ENCODE results near the gene ZNF335. TPM values are rescaled to one million over a fixed set of nuclear protein-coding genes. Genes with fewer than 3 reads are reported as not detected.
"Not testable (repeated sequence)": the region's sequence is repeated elsewhere in the genome, so short reads cannot be mapped to it uniquely, and the experiment has no call there.

Gene ZNF335
- total RNA-seq, 1 donor from 2014 or later = 9.5 TPM

DNA sequence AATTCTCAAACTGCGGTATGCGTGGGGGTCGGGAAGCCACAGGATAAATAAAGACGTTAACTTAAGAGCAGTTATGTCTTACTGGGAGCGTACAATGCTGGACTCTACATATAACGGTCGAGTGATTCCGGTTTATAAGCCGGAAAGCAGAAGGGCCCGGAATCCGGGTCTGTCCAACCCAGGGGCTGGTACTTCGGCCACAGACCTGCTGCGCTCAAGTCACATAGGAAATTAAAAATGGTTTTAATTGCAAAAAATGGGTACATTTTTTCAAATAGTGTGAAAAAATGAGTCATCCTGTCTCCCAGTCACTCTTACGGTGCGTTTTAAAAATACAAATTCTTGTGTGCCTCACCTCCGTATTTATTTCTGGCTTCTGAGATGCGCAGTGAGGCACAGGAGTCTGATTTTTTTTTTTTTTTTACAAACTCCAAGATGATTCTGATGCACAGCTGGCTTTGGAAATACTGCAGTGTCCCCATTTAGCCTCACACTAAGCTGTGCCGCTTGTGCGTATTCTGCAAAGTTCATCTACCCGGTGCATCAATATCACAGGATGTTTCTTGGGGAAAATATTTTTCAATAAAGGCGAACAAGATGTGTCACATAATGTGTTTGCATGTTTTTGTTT lies 36.5 kb downstream of the ZNF335 start:
- no peak for DNase-seq (ENCODE audit: low read depth, low spot score)

DNA sequence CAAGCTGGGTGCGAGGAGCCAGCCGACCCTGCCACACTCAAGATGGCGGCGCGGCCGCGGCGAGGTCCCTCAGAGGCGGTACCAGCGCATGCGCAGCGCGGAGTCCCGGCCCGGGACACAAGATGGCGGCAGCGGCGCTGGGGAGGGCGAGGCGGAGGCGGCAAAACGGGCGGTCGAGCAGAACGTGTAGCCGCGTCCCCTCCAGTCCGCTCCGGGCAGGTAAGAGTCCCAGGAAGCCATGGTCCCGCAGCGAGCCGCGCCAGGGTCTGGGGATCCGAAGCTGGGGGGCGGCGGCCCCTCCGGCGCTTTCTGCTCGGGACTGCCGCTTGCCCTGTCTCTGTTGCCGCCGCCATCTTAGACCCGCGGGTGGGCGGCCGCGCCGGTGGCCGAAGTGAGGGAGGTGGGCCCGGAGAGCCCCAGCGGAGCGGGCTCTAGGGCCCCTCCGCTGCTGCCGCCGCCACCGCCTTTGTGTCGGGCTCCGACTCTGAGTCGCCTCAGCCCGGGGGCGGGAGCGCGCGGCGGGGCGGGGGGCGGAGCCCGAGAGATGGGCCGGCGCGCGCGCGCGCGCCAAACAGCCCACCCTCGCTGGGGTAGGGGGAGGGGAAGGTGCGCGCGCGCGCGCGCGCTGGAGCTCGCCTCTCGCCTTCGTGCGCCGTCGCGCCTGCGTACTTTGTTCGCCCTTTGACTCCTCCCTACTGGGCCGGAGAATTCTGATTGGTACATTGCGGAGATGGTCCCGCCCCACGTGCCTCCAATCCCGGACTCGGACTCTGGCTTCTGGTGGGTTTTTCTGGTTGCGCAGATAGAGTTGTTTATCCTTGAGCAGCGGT lies 37.2 kb downstream of the ZNF335 start, which contains the start of gene PCIF1:
Gene PCIF1 (plus strand): TSS at position 98 of the 830 bp plus-strand sequence. CDS start 4,317 bp downstream, outside the sequence.
- peak; percentile 83 for DNase-seq (ENCODE audit: low read depth, low spot score)

GRCh38 chr20:45934046-45934585 lies 37.9 kb downstream of the ZNF335 start:
- DNase-seq (ENCODE audit: low read depth, low spot score) = no peak

- no peak for DNase-seq (ENCODE audit: low read depth, low spot score)
Measured at GRCh38 chr20:45933266-45934045, 38.5 kb downstream of the ZNF335 start.

DNA sequence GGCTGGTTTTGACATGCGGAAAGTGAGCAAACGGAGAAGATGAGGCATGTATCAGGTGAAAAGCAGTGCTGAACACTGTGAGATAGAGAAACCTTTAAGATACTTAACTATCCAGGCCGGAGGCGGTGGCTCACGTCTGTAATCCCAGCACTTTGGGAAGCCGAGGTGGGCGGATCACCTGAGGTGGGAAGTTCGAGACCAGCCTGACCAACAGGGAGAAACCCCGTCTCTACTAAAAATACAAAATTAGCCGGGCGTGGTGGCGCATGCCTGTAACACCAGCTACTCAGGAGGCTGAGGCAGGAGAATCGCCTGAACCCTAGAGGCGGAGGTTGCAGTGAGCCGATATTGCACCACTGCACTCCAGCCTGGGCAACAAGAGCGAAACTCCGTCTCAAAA lies 40.3 kb downstream of the ZNF335 start:
- not testable (repeated sequence) for DNase-seq (ENCODE audit: low read depth, low spot score)

DNA sequence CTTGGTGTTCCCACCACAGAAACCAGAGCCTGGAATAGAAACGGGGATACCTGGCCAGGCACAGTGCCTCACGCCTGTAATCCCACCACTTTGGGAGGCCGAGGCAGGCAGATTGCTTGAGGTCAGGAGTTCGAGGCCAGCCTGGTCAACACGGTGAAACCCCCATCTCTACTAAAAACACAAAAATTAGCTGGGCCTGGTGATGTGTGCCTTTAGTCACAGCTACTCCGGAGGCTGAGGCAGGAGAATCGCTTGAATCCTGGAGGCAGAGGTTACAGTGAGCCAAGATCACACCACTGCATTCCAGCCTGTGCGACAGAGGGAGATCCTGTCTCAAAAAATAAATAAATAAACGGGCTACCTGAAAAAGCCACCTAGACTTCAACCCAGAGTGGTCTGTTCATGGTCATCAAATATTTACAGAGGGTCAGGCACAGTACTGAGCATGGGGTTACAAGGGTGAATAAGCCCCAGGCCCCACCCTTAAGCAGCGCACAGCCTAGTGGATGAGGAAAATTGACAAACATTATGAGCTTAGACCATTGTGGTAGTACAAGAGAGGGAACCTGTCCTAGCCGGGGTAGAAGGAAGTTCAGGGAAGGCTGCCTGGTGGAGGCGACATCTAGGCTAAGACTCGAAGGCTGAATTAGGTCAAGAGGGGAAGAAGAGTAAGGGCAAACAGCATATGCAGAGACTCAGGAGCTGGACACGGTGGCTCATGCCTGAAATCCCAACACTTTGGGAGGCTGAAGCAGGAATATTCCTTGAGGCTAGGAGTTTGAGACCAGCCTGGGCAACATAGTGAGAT lies 44.7 kb downstream of the ZNF335 start:
- no peak for DNase-seq (ENCODE audit: low read depth, low spot score)

DNA sequence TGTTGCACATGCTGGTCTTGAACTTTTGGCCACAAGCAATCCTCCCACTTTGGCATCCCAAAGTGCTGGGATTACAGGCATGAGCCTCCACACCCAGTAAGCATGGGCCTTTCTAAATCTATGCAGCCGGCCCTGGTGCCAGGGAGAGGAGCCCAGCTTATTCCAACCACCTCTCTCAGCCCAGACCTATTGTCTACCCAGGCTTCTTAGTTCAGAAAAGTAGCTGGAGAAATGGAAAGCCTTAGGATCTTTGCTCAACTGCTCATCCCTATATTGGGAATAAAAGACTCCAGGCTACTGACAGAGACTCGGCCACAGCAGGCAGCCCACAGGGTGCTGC lies 45.3 kb downstream of the ZNF335 start:
- DNase-seq (ENCODE audit: low read depth, low spot score) = no peak

DNA sequence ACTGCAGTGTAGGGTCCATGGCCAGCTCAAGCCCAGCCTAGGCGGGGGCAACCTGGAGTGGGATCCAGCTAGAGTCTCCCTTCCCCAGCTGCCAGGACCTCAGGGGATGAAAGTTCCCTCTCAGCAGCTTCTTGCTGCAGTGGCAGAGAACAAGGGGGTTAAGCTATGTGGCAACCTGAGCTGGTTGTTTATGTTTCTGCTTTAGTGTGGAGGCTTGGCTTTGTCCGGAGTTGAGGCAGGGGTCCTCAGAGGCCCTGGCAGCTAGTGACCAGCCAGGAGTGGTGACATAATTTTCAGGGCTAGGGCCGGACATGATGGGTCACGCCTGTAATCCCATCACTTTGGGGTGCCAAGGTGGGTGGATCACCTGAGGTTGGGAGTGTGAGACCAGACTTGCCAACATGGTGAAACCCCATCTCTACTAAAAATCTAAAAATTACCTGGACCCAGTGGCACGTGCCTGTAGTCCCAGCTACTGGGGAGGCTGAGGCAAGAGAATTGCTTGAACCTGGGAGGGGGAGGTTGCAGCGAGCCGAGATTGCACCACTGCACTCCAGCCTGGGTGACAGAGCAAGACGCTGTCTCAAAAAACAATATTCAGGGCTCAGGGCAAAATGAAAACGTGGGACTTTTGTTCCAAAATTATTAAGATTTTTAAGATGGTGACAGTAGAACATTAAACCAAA lies 46.0 kb downstream of the ZNF335 start:
- no peak for DNase-seq (ENCODE audit: low read depth, low spot score)

- DNase-seq (ENCODE audit: low read depth, low spot score) = no peak
Measured at GRCh38 chr20:45924391-45925261, 47.4 kb downstream of the ZNF335 start.

- DNase-seq (ENCODE audit: low read depth, low spot score) = no peak
Measured at GRCh38 chr20:45921337-45922189, 50.4 kb downstream of the ZNF335 start.

- no peak for DNase-seq (ENCODE audit: low read depth, low spot score)
Measured at GRCh38 chr20:45920462-45921336, 51.3 kb downstream of the ZNF335 start.

GRCh38 chr20:45919542-45920399 lies 52.2 kb downstream of the ZNF335 start:
- DNase-seq (ENCODE audit: low read depth, low spot score) = peak; percentile 63

DNA sequence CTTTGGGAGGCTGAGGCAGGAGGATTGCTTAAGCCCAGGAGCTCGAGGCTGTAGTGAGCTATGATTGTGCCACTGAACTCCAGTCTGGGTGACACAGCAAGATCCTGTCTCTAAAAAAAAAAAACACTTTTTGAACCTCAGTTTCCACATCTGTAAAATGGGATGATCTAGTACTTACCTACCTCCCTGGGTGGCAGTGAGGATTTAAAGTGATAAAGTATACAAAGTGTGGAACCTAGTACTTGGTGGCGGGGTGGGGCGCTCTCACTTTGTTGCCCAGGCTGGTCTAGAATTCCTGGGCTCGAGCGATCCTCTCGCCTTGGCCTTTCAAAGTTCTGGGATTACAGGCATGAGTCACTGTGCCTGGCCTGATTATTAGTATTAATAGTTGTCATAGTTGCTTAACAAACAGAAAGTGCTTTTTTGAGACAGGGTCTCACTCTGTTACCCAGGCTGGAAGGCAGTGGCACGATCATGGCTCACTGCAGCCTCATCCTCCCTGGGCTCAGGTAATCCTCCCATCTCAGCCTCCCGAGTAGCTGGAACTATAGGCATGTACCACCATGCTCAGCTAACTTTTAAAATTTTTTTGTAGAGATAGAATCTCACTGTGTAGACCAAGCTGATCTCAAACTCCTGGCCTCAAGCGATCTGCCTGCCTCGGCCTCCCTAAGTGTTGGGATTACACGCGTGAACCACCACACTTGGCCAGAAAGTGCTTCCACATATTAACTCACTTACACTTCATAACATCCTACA lies 53.0 kb downstream of the ZNF335 start:
- DNase-seq (ENCODE audit: low read depth, low spot score) = no peak

DNA sequence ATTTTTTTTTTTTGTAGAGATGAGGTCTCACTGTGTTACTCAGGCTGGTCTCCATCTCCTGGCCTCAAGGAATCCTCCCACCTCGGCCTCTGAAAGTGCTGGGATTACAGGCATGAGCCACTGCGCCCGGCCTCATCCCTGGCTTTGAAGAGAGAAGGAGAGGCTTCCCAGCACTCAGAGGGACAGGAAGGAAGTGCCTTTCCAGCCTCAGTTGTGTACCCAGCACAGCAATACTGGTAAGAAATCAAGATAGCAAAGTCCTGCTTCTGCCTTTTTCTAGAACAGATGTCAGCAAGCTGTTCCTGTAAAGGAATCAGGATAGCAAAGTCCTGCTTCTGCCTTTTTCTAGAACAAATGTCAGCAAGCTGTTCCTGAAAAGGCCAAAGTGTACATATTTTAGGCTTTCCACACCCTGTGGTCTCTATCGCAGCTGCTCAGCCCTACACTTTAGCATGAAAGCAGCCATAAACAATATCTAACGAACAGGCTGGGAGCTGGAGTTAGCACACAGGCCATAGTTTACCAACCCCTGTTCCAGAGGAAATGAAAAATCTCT lies 53.7 kb downstream of the ZNF335 start:
- no peak for DNase-seq (ENCODE audit: low read depth, low spot score)

DNA sequence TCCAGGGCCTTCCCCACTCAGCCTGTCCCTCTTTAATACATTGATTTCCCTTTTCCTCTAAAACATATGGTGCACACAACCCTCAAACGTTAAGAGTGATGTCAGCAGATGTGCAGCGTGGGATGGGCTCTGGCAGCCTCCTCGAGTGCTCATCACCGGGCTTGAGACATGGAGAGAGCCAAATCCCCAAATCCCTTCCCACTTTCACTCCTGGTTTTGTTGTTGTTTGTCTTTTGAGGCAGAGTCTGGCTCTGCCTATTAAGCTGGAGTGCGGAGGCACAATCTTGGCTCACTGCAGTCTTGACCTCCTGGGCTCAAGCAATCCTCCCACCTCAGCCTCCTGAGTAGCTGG lies 54.2 kb downstream of the ZNF335 start:
- DNase-seq (ENCODE audit: low read depth, low spot score) = no peak

- DNase-seq (ENCODE audit: low read depth, low spot score) = no peak
Measured at GRCh38 chr20:45913116-45913515, 58.9 kb downstream of the ZNF335 start.

Data from pulmonary artery endothelial cell (primary cell).